Activated CD4-positive, alpha-beta T cell treated with anti-CD3 and anti-CD28 coated beads for 4 hours (primary cell): ENCODE data around the gene RIMBP2.

Experiments used
- DNase-seq, 2 donors: peaks; one replicate each; pipeline ENCODE4 v3.0.0-alpha.2; 2020

The RIMBP2 gene

GRCh38 chr12:130391186-130391585 is 324.9 kb downstream of the RIMBP2 start:
- no peak for DNase-seq

- DNase-seq: no peak
These were observed 330.9 kb downstream of the RIMBP2 start for GRCh38 chr12:130385193-130385592.

- DNase-seq: no peak
These were observed 331.9 kb downstream of the RIMBP2 start for GRCh38 chr12:130384234-130384633.

GRCh38 chr12:130382818-130383217 is 333.3 kb downstream of the RIMBP2 start:
- DNase-seq: no peak

- DNase-seq: no peak
These were observed 340.5 kb downstream of the RIMBP2 start for GRCh38 chr12:130375296-130376287.

- no peak for DNase-seq
These were observed 342.0 kb downstream of the RIMBP2 start for GRCh38 chr12:130374083-130374482.

- DNase-seq: no peak
These were observed 343.2 kb downstream of the RIMBP2 start for GRCh38 chr12:130372936-130373335.

- DNase-seq: no peak
These were observed 344.8 kb downstream of the RIMBP2 start for GRCh38 chr12:130371296-130371695.

GRCh38 chr12:130369816-130370215 is 346.3 kb downstream of the RIMBP2 start:
- DNase-seq: no peak

GRCh38 chr12:130367523-130367922 is 348.6 kb downstream of the RIMBP2 start:
- DNase-seq: no peak

GRCh38 chr12:130367003-130367402 is 349.1 kb downstream of the RIMBP2 start:
- DNase-seq: no peak

- no peak for DNase-seq
These were observed 349.9 kb downstream of the RIMBP2 start for GRCh38 chr12:130366159-130366558.

- DNase-seq: no peak
These were observed 351.5 kb downstream of the RIMBP2 start for GRCh38 chr12:130364578-130364977.

GRCh38 chr12:130362060-130362459 is 354.0 kb downstream of the RIMBP2 start:
- no peak for DNase-seq

GRCh38 chr12:130357729-130358330 is 358.3 kb downstream of the RIMBP2 start:
- no peak for DNase-seq

- no peak for DNase-seq
These were observed 358.9 kb downstream of the RIMBP2 start for GRCh38 chr12:130357241-130357640.

- DNase-seq: no peak
These were observed 359.9 kb downstream of the RIMBP2 start for GRCh38 chr12:130356222-130356621.

GRCh38 chr12:130354407-130354806 is 361.7 kb downstream of the RIMBP2 start:
- no peak for DNase-seq

- DNase-seq: no peak
These were observed 363.0 kb downstream of the RIMBP2 start for GRCh38 chr12:130353081-130353480.

GRCh38 chr12:130351326-130351725 is 364.8 kb downstream of the RIMBP2 start:
- no peak for DNase-seq

- no peak for DNase-seq
These were observed 365.4 kb downstream of the RIMBP2 start for GRCh38 chr12:130350715-130351114.

GRCh38 chr12:130347588-130347987 is 368.5 kb downstream of the RIMBP2 start:
- no peak for DNase-seq
